Esophagus muscularis mucosa (tissue), 4 donors: ENCODE data around the gene CAMTA1. TPM values are rescaled to one million over a fixed set of nuclear protein-coding genes. Genes with fewer than 3 reads are reported as not detected.

ENCODE experiments used
- DNase-seq: peaks from one replicate; pipeline ENCODE4 v3.0.0-alpha.2; 2017; ENCODE audit errors: extremely low spot score
- H3K27ac ChIP-seq, 4 donors: fragments of 200-600 bp; sonication (generic); replicated peaks in 1 of 4; 1 replicate in 3 of 4; 2 replicates in 1 of 4; pipeline ENCODE4 v1.5.1; 2016 to 2019; ENCODE audit warnings: mild to moderate bottlenecking in 1 of 4
- H3K27me3 ChIP-seq, 4 donors: fragments of 200-600 bp; sonication (generic); one replicate each; pipeline versions ENCODE4 v1.5.1 to v1.6.0; 2016 to 2019
- H3K36me3 ChIP-seq, 4 donors: fragments of 200-600 bp; sonication (generic); one replicate each; pipeline ENCODE4 v1.5.1; 2016 to 2019
- H3K4me1 ChIP-seq, 4 donors: fragments of 200-600 bp; sonication (generic); one replicate each; pipeline ENCODE4 v1.5.1; 2016 to 2019
- H3K4me3 ChIP-seq, 4 donors: fragments of 200-600 bp; sonication (generic); 1 replicate in 2 of 4; 2 replicates in 2 of 4; pipeline ENCODE4 v1.5.1; 2016 to 2019; ENCODE audit warnings: mild to moderate bottlenecking in 4 of 4, moderate library complexity in 1 of 4
- H3K9me3 ChIP-seq, 4 donors: fragments of 200-600 bp; sonication (generic); 1 replicate in 3 of 4; 2 replicates in 1 of 4; pipeline ENCODE4 v1.5.1; 2016 to 2019
- CTCF ChIP-seq, 3 experiments: fragments of 200-600 bp in 2 of 3; fragments of 450-650 bp in 1 of 3; sonication (generic) in 2 of 3; IDR thresholded peaks; one replicate each; pipeline ENCODE4 v1.5.1; 2017 to 2019; ENCODE audit warnings: antibody characterized with exemption in 3 of 3, mild to moderate bottlenecking in 2 of 3, moderate library complexity in 1 of 3
- EP300 ChIP-seq: sonication (generic); formaldehyde crosslinking; IDR thresholded peaks from one replicate; pipeline ENCODE4 v1.6.1; 2017; ENCODE audit warnings: antibody characterized with exemption
- POLR2A ChIP-seq: fragments of 450-650 bp; IDR thresholded peaks from one replicate; pipeline ENCODE4 v1.6.1; 2017; ENCODE audit warnings: antibody characterized with exemption, moderate library complexity, mild to moderate bottlenecking, low read depth
- POLR2AphosphoS5 ChIP-seq, 2 donors: sonication (generic); formaldehyde crosslinking; IDR thresholded peaks; one replicate each; pipeline ENCODE4 v1.6.1; 2017; ENCODE audit warnings: antibody characterized with exemption in 2 of 2
- WGBS: methylation state at CpG from one replicate; pipeline ENCODE4 v1.1.5; 2018; 5-methylcytosine and 5-hydroxymethylcytosine counted together
- intact Hi-C: fragments of 100-400 bp; cut with DNase I; formaldehyde crosslinking; loops from one replicate; pipeline ENCODE4 v1.15.1; 2023
- total RNA-seq, 4 donors: library from RNA; depleted of rRNA; stranded (reverse); fragments of >200 nt; gene quantifications; one replicate each; pipeline versions ENCODE4 v1.1.0 to v1.2.1, GENCODE V29; 2016

The CAMTA1 gene
- total RNA-seq, 4 donors from 2014 or later: 109 to 226 (median 139) TPM

GRCh38 chr1:7640920-7641585, 855.8 kb downstream of the CAMTA1 start:
- intact Hi-C loops: loop anchor here (10.0 kb wide), 4 partner anchors 416 to 916 kb away; partner anchors contain the start of gene CAMTA1
- H3K36me3 ChIP-seq: no peaks in the 10 kb centered on the region
- WGBS: 87% methylated on average over 18 of the region's 18 CpGs
- DNase-seq: no peak
- H3K27ac ChIP-seq: no peak overlapping the region
- no peaks in the 10 kb centered on the region for H3K27me3 ChIP-seq
- H3K4me3 ChIP-seq: no peak overlapping the region
- TF ChIP-seq CTCF (IDR thresholded peaks at IDR 0.05) (no peak), POLR2AphosphoS5 (IDR thresholded peaks at IDR 0.05) (no peak), POLR2A (no peak), EP300 (no peak)
- peaks cover 11 to 14% (median 13%) of the 10 kb centered on the region in 4 donors for H3K4me1 ChIP-seq
- no peaks in the 10 kb centered on the region for H3K9me3 ChIP-seq

- Histone ChIP-seq H3K9me3 (no peaks in the 10 kb centered on the region), H3K27ac (no peak overlapping the region), H3K27me3 (no peaks in the 10 kb centered on the region), H3K36me3 (no peaks in the 10 kb centered on the region), H3K4me3 (no peak overlapping the region), H3K4me1 (peaks cover 13 to 15% (median 14%) of the 10 kb centered on the region in 4 donors)
- 66% methylated on average over 13 of the region's 18 CpGs for WGBS
- TF ChIP-seq EP300: no peak
- TF ChIP-seq CTCF (IDR thresholded peaks at IDR 0.05): no peak
- no peak for TF ChIP-seq POLR2AphosphoS5 (IDR thresholded peaks at IDR 0.05)
- no peak for TF ChIP-seq POLR2A
- intact Hi-C loops: loop anchor here (10.0 kb wide), 4 partner anchors 417 to 917 kb away; partner anchors contain the start of gene CAMTA1
- DNase-seq: no peak
Observed at GRCh38 chr1:7641587-7642417, 856.5 kb downstream of the CAMTA1 start.

- Histone ChIP-seq H3K4me1 (peaks cover 13 to 19% (median 19%) of the 10 kb centered on the region in 4 donors), H3K9me3 (no peaks in the 10 kb centered on the region), H3K4me3 (no peak overlapping the region), H3K27me3 (peaks cover 0 to 1% (median 0%) of the 10 kb centered on the region in 4 donors), H3K36me3 (no peaks in the 10 kb centered on the region), H3K27ac (no peak overlapping the region)
- no CpG with 5 or more reads among the region's 9 CpGs for WGBS
- intact Hi-C loops: loop anchor here (10.0 kb wide), 4 partner anchors 418 to 918 kb away; partner anchors contain the start of gene CAMTA1
- no peak for DNase-seq
- TF ChIP-seq POLR2A: no peak
Observed at GRCh38 chr1:7642418-7642704, 857.1 kb downstream of the CAMTA1 start.

- Histone ChIP-seq H3K4me1 (peaks cover 13 to 25% (median 22%) of the 10 kb centered on the region in 4 donors), H3K36me3 (no peaks in the 10 kb centered on the region), H3K27ac (no peak overlapping the region), H3K27me3 (peaks cover 0 to 7% (median 0%) of the 10 kb centered on the region in 4 donors), H3K4me3 (no peak overlapping the region), H3K9me3 (no peaks in the 10 kb centered on the region)
- no peak for DNase-seq
- no peak for TF ChIP-seq POLR2A
- no peak for TF ChIP-seq EP300
- TF ChIP-seq CTCF (IDR thresholded peaks at IDR 0.05): no peak
- no peak for TF ChIP-seq POLR2AphosphoS5 (IDR thresholded peaks at IDR 0.05)
- WGBS: 56% methylated on average over 3 of the region's 3 CpGs
- intact Hi-C loops: loop anchor here (10.0 kb wide), 4 partner anchors 418 to 918 kb away; partner anchors contain the start of gene CAMTA1
Observed at GRCh38 chr1:7642781-7643529, 857.7 kb downstream of the CAMTA1 start.
